ENCODE data around the gene NLRP3.

Gene NLRP3

DNA sequence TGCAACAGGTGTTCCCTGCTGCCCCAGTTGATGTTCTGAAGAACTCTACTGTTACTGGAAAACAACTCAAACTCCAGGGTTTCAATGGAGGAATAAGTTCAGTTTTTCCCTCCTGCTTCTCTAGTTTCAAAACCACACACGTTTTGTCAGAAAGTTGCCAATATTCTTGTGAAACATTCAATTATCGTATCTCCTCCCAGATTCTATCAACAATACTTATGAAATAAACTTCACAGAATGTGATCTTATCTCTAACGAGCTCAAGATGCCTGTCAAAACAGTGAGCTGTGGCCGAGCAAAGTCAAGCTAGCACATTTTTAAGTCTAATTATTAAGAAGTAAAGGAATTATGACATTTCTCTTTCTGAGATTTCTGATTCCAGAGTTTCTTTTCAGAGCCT lies 37.3 kb downstream of the NLRP3 start:
- Histone ChIP-seq H3K36me3 (no peaks in the 10 kb centered on the region), H3K4me3 (ENCODE audit: low read depth, low read length) (no peak overlapping the region), H3K27me3 (ENCODE audit: insufficient read depth, low read depth, severe bottlenecking) (peaks cover 92% of the 10 kb centered on the region), H3K9me3 (ENCODE audit: severe bottlenecking) (no peaks in the 10 kb centered on the region), H3K27ac (no peak overlapping the region)
- no peak for DNase-seq
- TF ChIP-seq CTCF (IDR thresholded peaks at IDR 0.05; ENCODE audit: low read depth, low read length): no peak

DNA sequence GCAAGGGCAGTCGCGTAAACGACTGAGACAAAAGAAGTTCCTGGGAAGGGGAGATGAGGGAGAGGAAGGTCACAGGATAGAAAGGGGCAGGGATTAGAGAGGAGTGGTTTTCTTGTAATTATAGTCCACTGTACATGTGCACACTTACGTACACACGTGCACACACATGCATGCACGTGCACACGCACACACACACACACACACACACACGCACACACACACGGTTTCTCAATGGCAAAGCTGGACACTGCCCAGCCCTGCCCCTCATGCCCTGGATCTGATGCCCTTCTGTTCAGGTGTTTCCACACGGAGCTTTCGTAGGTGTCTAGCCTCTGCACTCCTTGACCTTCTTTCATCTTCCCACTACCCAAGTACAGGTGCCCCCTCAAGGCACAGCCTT lies 38.0 kb downstream of the NLRP3 start:
- H3K27me3 ChIP-seq (ENCODE audit: insufficient read depth, low read depth, severe bottlenecking): peaks cover 87% of the 10 kb centered on the region
- DNase-seq: no peak

GRCh38 chr1:247456021-247456420 lies 40.0 kb downstream of the NLRP3 start:
- H3K4me3 ChIP-seq (ENCODE audit: low read depth, low read length): no peak overlapping the region
- H3K27me3 ChIP-seq (ENCODE audit: insufficient read depth, low read depth, severe bottlenecking): peaks cover 82% of the 10 kb centered on the region
- TF ChIP-seq CTCF (IDR thresholded peaks at IDR 0.05; ENCODE audit: low read depth, low read length): no peak
- no peak for DNase-seq
- no peaks in the 10 kb centered on the region for H3K9me3 ChIP-seq (ENCODE audit: severe bottlenecking)
- H3K36me3 ChIP-seq: no peaks in the 10 kb centered on the region
- H3K27ac ChIP-seq: no peak overlapping the region

More for the DNA sequence above, 38.0 kb downstream of the NLRP3 start:
- Histone ChIP-seq H3K9me3 (ENCODE audit: severe bottlenecking) (no peaks in the 10 kb centered on the region), H3K36me3 (no peaks in the 10 kb centered on the region), H3K27ac (no peak overlapping the region), H3K4me3 (ENCODE audit: low read depth, low read length) (no peak overlapping the region)
- TF ChIP-seq CTCF (IDR thresholded peaks at IDR 0.05; ENCODE audit: low read depth, low read length): no peak

GRCh38 chr1:247456914-247457639 lies 41.1 kb downstream of the NLRP3 start:
- H3K27me3 ChIP-seq (ENCODE audit: insufficient read depth, low read depth, severe bottlenecking): peaks cover 77% of the 10 kb centered on the region
- no peaks in the 10 kb centered on the region for H3K9me3 ChIP-seq (ENCODE audit: severe bottlenecking)
- no peak for TF ChIP-seq CTCF (IDR thresholded peaks at IDR 0.05; ENCODE audit: low read depth, low read length)
- no peak overlapping the region for H3K27ac ChIP-seq
- H3K36me3 ChIP-seq: no peaks in the 10 kb centered on the region
- H3K4me3 ChIP-seq (ENCODE audit: low read depth, low read length): no peak overlapping the region
- DNase-seq: no peak

GRCh38 chr1:247459507-247459906 lies 43.5 kb downstream of the NLRP3 start:
- no peak for TF ChIP-seq CTCF (IDR thresholded peaks at IDR 0.05; ENCODE audit: low read depth, low read length)
- DNase-seq: no peak
- H3K4me3 ChIP-seq (ENCODE audit: low read depth, low read length): no peak overlapping the region
- H3K9me3 ChIP-seq (ENCODE audit: severe bottlenecking): peaks cover 5% of the 10 kb centered on the region
- no peaks in the 10 kb centered on the region for H3K36me3 ChIP-seq
- H3K27ac ChIP-seq: no peak overlapping the region
- H3K27me3 ChIP-seq (ENCODE audit: insufficient read depth, low read depth, severe bottlenecking): peaks cover 65% of the 10 kb centered on the region

GRCh38 chr1:247465796-247466195 lies 49.8 kb downstream of the NLRP3 start:
- no peak for TF ChIP-seq CTCF (IDR thresholded peaks at IDR 0.05; ENCODE audit: low read depth, low read length)
- Histone ChIP-seq H3K27me3 (ENCODE audit: insufficient read depth, low read depth, severe bottlenecking) (peaks cover 65% of the 10 kb centered on the region), H3K27ac (no peak overlapping the region), H3K4me3 (ENCODE audit: low read depth, low read length) (no peak overlapping the region), H3K36me3 (no peaks in the 10 kb centered on the region), H3K9me3 (ENCODE audit: severe bottlenecking) (peaks cover 5% of the 10 kb centered on the region)
- DNase-seq: no peak

Data from WERI-Rb-1 (cell line).